ENCODE measurements around the gene MCM3. TPM values are rescaled to one million over a fixed set of nuclear protein-coding genes. Genes with fewer than 3 reads are reported as not detected.

Gene MCM3
- total RNA-seq, 4 donors from 2014 or later, result 9.1 to 12.9 (median 9.8) TPM

DNA sequence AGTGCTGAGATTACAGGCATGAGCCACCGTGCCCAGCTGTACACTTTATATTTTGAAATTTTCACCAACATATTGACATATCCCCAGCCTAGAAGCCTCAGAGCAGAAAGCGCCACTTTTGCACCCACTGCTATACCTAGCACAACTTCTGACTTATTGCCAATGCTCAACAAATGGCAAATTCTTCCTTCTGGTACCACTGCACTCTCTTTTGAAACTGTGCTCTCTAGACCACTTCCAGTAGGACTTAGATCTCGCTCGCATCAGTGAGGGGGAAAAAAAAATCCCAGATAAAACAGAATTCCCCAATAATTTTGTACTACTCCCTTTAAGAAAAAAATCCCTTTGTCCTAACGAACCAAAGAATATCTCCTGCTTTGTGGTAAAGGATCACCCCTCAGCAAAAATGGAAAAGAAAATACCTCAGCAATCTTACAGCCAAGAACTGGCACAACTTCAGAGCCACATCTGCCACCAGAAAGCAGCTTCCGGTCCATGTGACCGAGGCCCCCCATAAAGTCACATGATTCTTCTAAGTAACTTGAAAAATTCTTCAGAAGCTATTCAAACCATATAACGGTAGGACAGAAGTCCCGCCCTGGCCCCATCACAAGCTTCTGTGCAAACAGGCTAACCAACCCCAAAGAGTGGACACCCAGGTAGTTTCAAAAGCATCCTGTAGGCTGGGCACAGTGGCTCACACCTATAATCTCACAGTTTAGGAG, 21.8 kb downstream of the MCM3 start:
- Histone ChIP-seq H3K9me3 (no peaks in the 10 kb centered on the region), H3K4me1 (no peaks in the 10 kb centered on the region), H3K36me3 (peaks cover 0 to 40% of the 10 kb centered on the region in 2 donors), H3K27me3 (no peaks in the 10 kb centered on the region), H3K27ac (no peak overlapping the region), H3K4me3 (no peak overlapping the region)
- ATAC-seq, result no peak
- DNase-seq, result no peak
- in situ Hi-C loops (cut with MboI; ENCODE audit: low sequenced_read_pairs in 4 of 4) (loop anchor here in 1 of 4 donors (10.0 kb wide), 1 partner anchor 178 kb away; the partner anchor contains the start of gene PKHD1), intact Hi-C loops (cut with DNase I; ENCODE audit: low total_unique reads) (loop anchor here (1.0 to 2.0 kb wide), 3 partner anchors 100 to 199 kb away; partner anchors contain the start of gene PKHD1)
- TF ChIP-seq, protein P1, sequence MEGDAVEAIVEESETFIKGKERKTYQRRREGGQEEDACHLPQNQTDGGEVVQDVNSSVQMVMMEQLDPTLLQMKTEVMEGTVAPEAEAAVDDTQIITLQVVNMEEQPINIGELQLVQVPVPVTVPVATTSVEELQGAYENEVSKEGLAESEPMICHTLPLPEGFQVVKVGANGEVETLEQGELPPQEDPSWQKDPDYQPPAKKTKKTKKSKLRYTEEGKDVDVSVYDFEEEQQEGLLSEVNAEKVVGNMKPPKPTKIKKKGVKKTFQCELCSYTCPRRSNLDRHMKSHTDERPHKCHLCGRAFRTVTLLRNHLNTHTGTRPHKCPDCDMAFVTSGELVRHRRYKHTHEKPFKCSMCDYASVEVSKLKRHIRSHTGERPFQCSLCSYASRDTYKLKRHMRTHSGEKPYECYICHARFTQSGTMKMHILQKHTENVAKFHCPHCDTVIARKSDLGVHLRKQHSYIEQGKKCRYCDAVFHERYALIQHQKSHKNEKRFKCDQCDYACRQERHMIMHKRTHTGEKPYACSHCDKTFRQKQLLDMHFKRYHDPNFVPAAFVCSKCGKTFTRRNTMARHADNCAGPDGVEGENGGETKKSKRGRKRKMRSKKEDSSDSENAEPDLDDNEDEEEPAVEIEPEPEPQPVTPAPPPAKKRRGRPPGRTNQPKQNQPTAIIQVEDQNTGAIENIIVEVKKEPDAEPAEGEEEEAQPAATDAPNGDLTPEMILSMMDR (IDR thresholded peaks at IDR 0.05 in 4 of 5, conservative IDR thresholded peaks at IDR 0.05 in 1 of 5), result no peak
- TF ChIP-seq POLR2A (IDR thresholded peaks at IDR 0.05), result no peak

DNA sequence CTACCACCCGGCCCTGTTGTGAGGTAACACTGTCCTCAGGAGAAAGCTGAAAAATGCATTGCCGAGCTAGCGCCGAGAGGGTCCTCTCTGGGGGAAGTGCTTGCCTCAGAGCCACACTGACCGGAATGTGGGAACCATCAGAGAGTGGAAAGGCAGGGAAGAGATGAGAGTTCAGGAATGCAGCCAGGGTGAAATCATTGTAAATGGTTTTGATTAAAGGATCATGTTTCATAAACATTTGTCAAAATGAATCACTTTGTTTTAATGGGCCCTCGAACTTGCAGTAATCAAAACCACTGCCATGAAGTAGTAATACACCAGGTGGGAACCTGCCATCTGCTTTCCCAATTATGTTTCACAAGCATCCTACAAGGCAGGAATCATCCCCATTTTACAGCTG, 23.3 kb downstream of the MCM3 start:
- Histone ChIP-seq H3K27ac (no peak overlapping the region), H3K27me3 (no peaks in the 10 kb centered on the region), H3K9me3 (no peaks in the 10 kb centered on the region), H3K4me1 (no peaks in the 10 kb centered on the region), H3K4me3 (no peak overlapping the region), H3K36me3 (peaks cover 0 to 29% of the 10 kb centered on the region in 2 donors)
- no peak for ATAC-seq
- in situ Hi-C loops (cut with MboI; ENCODE audit: low sequenced_read_pairs in 4 of 4), result loop anchor here in 1 of 4 donors (10.0 kb wide), 1 partner anchor 176 kb away; the partner anchor contains the start of gene PKHD1
- intact Hi-C loops (cut with DNase I; ENCODE audit: low total_unique reads), result no loop called here
- DNase-seq, result no peak
- TF ChIP-seq POLR2A (IDR thresholded peaks at IDR 0.05), result no peak
- TF ChIP-seq, protein P1 (IDR thresholded peaks at IDR 0.05 in 4 of 5, conservative IDR thresholded peaks at IDR 0.05 in 1 of 5), result no peak

DNA sequence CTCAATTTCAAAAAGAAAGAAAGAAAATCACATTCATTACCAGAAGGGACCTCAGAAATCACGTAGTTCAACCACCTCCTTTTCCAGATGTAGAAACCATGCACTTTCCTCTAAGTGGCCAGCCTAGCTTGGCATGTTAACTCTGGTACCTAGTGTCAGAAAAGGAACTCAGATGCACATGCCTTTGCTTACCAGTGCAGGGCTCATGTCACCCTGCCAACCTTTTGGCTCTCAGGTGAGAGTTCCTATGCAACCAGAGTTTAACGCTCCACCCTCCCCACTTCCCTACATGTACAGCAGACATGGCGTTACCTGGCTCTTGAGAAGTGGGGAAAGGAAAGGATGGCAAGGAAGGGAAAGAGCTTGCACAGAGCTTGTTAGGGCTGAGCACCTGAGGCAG, 23.9 kb downstream of the MCM3 start:
- Histone ChIP-seq H3K27me3 (no peaks in the 10 kb centered on the region), H3K36me3 (peaks cover 0 to 23% of the 10 kb centered on the region in 2 donors), H3K4me1 (no peaks in the 10 kb centered on the region), H3K4me3 (no peak overlapping the region), H3K9me3 (no peaks in the 10 kb centered on the region), H3K27ac (no peak overlapping the region)
- DNase-seq (no peak), ATAC-seq (no peak)
- intact Hi-C loops (cut with DNase I; ENCODE audit: low total_unique reads) (no loop called here), in situ Hi-C loops (cut with MboI; ENCODE audit: low sequenced_read_pairs in 4 of 4) (loop anchor here in 1 of 4 donors (10.0 kb wide), 1 partner anchor 176 kb away; the partner anchor contains the start of gene PKHD1)
- TF ChIP-seq POLR2A (IDR thresholded peaks at IDR 0.05), result no peak

DNA sequence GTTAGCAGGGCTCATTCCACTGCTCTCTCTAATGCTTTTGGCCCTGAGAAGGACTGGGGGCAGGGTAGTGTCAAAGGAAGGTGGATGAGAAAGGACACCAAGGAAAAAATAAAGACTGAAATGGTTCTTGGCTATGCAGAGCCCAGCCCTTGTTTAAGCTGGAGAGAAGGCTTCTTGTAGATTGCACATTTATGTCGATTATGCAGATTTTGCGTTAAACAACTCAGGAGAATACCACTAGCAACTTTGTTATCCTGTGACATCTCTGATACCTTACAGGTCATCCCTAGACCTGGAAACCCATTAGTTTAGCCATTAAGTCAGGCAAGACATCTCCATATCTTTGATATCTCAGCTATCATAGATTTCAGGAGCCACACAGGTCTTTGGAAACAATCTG, 29.1 kb downstream of the MCM3 start:
- H3K4me3 ChIP-seq, result no peak overlapping the region
- in situ Hi-C loops (cut with MboI; ENCODE audit: low sequenced_read_pairs in 4 of 4) (no loop called here), intact Hi-C loops (cut with DNase I; ENCODE audit: low total_unique reads) (no loop called here)
- ATAC-seq, result no peak
- no peak for DNase-seq
- no peaks in the 10 kb centered on the region for H3K36me3 ChIP-seq
- H3K4me1 ChIP-seq, result no peaks in the 10 kb centered on the region
- H3K9me3 ChIP-seq, result no peaks in the 10 kb centered on the region
- peaks cover 0 to 5% (median 0%) of the 10 kb centered on the region in 3 donors for H3K27me3 ChIP-seq
- H3K27ac ChIP-seq, result no peak overlapping the region
- TF ChIP-seq POLR2A (IDR thresholded peaks at IDR 0.05), result no peak
- TF ChIP-seq, protein P1 (IDR thresholded peaks at IDR 0.05 in 4 of 5, conservative IDR thresholded peaks at IDR 0.05 in 1 of 5), result no peak

DNA sequence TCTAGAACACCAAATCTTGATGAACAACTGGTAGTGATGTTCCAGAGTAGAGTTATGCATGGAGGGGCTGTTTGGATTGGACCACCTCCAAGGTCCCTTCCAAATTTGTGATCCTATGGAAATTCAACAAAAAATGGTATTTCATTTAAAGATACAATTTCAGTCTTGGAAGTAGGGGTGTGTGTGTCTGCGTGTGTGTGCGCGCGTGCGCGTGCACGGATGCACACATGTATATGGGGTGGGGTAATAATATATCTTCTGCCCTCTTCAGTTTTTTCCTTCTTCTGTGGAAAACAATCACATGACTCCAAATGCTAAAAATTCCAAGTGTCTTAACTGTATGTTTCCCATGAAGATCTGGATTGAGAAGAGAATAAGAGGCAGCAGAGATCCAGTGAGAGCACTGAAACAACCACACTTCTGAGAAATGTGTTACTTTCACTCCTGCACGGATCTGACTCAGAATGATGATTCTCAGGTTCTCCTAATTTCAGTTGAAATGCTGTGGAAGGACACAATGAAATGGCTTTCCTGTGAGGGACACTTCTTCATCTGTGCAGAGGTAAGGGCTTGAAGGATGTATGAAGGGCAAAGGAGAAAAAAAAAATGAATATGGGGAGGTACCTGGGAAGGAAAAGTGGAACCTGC, 29.7 kb downstream of the MCM3 start:
- H3K36me3 ChIP-seq, result no peaks in the 10 kb centered on the region
- in situ Hi-C loops (cut with MboI; ENCODE audit: low sequenced_read_pairs in 4 of 4), result no loop called here

More for the DNA sequence above, 29.7 kb downstream of the MCM3 start:
- no peak for ATAC-seq
- DNase-seq, result no peak
- TF ChIP-seq POLR2A (IDR thresholded peaks at IDR 0.05), result no peak
- TF ChIP-seq, protein P1 (IDR thresholded peaks at IDR 0.05 in 4 of 5, conservative IDR thresholded peaks at IDR 0.05 in 1 of 5), result no peak
- Histone ChIP-seq H3K4me3 (no peak overlapping the region), H3K9me3 (no peaks in the 10 kb centered on the region), H3K27me3 (peaks cover 0 to 5% (median 0%) of the 10 kb centered on the region in 3 donors), H3K4me1 (no peaks in the 10 kb centered on the region), H3K27ac (no peak overlapping the region)
- intact Hi-C loops (cut with DNase I; ENCODE audit: low total_unique reads), result no loop called here
